Eye (tissue), 1 donor: ENCODE measurements around the gene XBP1.
"Not testable (repeated sequence)": the region's sequence is repeated elsewhere in the genome, so short reads cannot be mapped to it uniquely, and the experiment has no call there.

Experiments
- DNase-seq: peaks from one replicate; pipeline ENCODE4 v3.0.0-alpha.2; 2015

XBP1 gene

GRCh38 chr22:28791841-28792490 is 8.4 kb downstream of the XBP1 start:
- no peak for DNase-seq

DNA sequence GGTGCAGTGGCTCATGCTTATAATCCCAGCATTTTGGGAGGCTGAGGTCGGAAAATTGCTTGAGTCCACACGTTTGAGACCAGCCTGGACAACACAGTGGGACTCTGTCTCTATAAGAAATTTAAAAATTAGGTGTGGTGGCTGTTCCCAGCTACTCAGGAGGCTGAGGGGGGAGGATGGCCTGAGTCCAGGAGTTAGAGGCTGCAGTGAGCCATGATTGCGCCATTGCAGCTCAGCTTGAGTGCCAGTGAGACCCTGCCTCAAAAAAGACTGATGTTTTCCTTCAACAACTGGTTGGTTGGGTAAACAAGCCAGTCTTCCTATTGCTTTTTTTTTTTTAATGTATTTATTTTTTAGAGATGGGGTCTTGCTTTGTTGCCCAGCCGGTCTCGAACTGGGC is 9.2 kb downstream of the XBP1 start:
- DNase-seq: no peak

DNA sequence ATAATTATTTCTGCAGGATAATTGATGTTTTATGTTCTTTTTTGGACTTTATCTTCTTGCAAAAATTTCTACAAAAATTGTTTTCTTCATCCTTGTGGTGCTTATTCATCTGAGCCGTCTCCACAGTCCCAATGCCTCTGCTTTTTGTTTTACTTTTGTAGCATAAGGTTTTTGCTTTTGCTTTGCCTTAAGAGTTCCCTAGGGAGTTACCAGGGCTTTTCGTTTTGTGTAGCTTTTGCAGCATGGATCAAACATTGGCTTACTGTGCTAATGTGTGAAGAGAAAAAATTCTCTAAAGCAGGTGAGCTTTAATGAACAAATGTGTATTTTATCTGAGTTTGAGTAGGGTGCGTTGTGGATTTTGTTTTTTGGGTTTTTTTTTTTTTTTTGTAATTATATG is 11.8 kb downstream of the XBP1 start:
- DNase-seq: no peak

- no peak for DNase-seq
Measured at GRCh38 chr22:28783786-28784671, 16.3 kb downstream of the XBP1 start.

- DNase-seq: no peak
Measured at GRCh38 chr22:28780296-28780695, 20.1 kb downstream of the XBP1 start.

- DNase-seq: no peak
Measured at GRCh38 chr22:28779833-28780232, 20.5 kb downstream of the XBP1 start.

DNA sequence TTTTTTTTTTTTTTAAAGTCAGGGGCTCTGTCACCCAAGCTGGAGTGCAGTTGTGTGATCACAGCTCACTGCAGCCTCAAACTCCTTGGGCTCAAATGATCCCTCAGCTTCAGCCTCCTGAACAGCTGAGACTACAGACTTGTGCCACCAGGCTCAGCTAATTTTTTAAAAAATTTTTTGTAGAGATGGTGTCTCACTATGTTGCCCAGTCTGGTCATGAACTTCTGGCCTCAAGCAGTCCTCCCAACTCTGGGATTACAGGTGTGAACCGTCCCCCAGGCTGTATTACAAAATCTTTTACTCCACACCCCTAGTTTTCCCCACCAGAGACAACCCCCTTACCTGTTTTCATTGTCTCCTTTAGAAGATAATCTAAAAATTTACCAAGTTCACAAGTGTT is 26.0 kb downstream of the XBP1 start:
- DNase-seq: no peak

DNA sequence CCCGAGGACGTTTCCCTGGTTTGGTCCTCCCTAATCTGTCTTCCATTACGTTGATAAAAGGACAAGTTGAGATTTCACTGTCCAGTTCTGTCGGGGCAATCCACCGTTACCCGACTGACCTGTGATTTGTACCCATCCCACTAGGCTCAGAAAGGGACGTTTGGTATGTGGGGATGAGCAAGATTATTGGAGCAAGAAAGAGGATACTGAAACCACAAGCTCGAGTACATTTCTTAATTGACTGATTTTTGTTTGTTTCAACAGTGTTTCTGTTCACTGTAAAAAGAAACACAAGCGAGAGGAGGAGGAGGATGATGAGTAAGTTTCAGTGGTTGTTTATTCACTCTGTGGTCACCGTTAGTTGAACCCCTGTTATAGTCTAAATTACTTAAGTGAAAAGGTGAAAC is 26.9 kb downstream of the XBP1 start:
- DNase-seq: no peak

GRCh38 chr22:28772633-28773460 is 27.5 kb downstream of the XBP1 start, which contains the start of gene CCDC117:
TSS of gene CCDC117 (plus strand) at chr22:28772695. CDS start at chr22:28772850, 155 bp downstream.
- DNase-seq: peak; percentile 99

DNA sequence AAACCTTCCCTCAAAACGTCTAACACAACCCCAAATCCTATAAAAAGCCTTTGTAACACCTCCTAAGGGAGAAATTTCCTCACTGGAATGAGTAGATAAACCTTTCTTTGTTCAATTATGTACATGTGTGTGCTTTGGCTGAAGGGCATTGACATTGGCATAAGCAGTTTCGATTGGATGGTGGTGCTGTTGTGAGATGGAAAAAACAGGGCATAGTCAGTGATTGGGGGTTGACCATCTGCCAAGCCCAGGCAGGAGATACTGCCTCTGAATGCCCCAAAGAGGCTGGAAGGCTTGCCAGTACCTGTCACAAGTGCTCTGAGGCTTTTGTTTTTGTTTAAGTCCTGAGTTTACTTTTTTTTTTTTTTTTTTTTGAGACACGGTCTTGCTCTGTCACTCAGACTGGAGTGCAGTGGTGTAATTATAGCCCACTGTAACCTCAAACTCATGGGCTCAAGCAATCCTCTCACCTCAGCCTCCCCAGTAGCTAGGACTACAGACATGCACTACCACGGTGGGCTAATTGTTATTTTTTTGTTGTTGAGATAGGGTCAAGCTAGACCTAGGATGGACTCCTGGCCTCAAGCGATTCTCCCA is 29.1 kb downstream of the XBP1 start:
- DNase-seq: no peak

- no peak for DNase-seq
Measured at GRCh38 chr22:28769394-28770085, 30.8 kb downstream of the XBP1 start.

DNA sequence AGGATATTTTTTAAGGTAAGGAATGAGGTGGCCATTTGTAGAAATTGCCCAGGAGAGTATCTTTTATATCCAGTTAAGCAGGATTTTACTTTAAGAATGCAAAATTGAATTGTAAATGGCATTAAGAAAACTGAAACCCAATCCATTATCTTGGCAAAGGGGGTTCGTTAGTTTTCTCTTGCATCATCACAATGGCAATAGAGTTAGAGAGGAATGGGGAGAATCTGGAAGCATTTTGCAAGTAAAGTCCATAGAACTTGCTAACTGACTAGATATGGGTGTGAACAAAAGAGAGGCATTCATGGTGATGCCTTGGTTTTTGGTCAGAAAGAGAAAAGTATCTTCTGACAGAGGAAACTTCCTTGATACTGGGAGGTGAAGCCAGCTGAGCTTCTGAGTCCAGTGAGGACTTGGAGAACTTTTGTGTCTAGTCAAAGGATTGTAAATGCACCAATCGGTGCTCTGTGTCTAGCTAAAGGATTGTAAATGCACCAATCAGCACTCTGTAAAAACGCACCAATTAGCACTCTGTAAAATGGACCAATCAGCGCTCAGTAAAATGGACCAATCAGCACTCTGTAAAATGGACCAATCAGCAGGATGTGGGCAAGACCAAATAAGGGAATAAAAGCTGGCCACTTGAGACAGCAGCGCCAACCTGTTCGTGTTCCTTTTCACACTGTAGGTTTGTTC is 31.5 kb downstream of the XBP1 start:
- DNase-seq: no peak

GRCh38 chr22:28766628-28767027 is 33.7 kb downstream of the XBP1 start:
- no peak for DNase-seq

GRCh38 chr22:28762000-28762399 is 38.4 kb downstream of the XBP1 start:
- DNase-seq: not testable (repeated sequence)

GRCh38 chr22:28761449-28761755 is 39.0 kb downstream of the XBP1 start:
- no peak for DNase-seq

- peak; percentile 12 for DNase-seq
Measured at GRCh38 chr22:28759861-28760560, 40.4 kb downstream of the XBP1 start.

GRCh38 chr22:28754512-28754911 is 45.9 kb downstream of the XBP1 start:
- DNase-seq: not testable (repeated sequence)

DNA sequence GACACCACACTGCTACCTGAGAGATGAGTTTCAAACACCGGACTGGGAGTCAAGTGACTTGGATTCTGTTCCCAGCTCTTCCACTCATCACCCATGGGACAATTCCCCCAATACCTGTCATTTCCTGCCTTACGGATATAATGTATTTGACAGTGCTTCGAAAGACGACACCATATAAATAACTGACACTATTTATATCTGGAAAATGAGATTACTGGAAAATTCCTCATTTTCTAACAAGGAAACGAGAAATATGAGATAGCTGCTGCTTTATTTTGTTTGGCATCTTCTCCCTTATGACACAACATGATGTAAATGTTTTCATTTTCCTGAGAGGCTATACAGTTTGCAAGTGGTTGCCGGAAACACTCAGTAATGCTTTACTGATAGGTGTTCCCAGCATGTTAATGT is 49.9 kb downstream of the XBP1 start:
- DNase-seq: peak; percentile 64
